ENCODE measurements around the gene HMOX2. TPM values are rescaled to one million over a fixed set of nuclear protein-coding genes. Genes with fewer than 3 reads are reported as not detected.

HMOX2 gene
- total and polyA plus RNA-seq, 2 of the 13 experiments (the other 11 are each of a cell fraction or from before 2014, with no cell fraction given) = 60.3 to 70.4 TPM

DNA sequence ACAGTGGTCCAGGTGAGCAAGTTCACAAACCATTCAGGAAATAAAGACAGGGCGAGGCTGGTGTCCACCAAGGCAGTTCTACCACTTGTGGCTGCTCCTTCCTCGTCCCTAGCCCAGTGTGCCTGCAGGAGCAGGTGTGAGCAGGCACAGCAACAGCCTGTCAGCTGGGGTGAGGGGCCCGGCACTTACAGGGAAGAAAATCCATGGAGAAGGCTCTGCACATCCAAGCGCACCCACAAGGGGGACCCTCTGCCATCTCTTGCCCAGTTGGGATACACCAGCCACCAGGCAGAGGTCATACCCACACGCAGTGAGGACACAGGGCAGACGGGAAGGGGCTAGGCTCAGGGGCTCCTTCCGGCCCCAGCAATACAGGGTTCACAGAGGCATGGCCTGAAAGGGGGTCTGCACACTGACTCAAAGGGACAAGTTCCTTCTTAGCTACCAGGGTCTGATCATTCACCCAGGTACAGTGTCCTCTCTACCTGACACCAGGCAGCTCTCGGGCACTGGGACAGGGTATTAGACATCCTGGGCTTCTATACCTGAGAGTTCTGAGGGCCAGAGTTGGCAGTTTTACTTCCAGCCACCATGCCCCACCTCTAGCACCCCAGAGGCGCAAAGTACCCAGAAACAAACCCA, 35.4 kb downstream of the HMOX2 start (continued):
- TF ChIP-seq ESRRA (CRISPR knock-in tag; IDR thresholded peaks at IDR 0.05; ENCODE audit: low read depth) (no peak), RBM22 (optimal IDR thresholded peaks at IDR 0.05; ENCODE audit: low read length) (peak; percentile 65), POLR2AphosphoS5 (IDR thresholded peaks at IDR 0.05; ENCODE audit: low read depth, low read length) (no peak), HES4 (CRISPR knock-in tag; IDR thresholded peaks at IDR 0.05; ENCODE audit: borderline replicate concordance) (no peak), ZNF879 (CRISPR knock-in tag; IDR thresholded peaks at IDR 0.05) (no peak), SNAI1 (CRISPR knock-in tag; IDR thresholded peaks at IDR 0.05; ENCODE audit: borderline replicate concordance) (no peak), XRCC5 (optimal IDR thresholded peaks at IDR 0.05; ENCODE audit: low read length) (peak; percentile 60), ZFP36L2 (CRISPR knock-in tag; IDR thresholded peaks at IDR 0.05) (no peak), FOXO1 (CRISPR knock-in tag; IDR thresholded peaks at IDR 0.05) (peak; percentile 38; the same call in 1 of the 2 replicates), ELF3 (CRISPR knock-in tag; IDR thresholded peaks at IDR 0.05) (no peak), ZNF276 (CRISPR knock-in tag; IDR thresholded peaks at IDR 0.05; ENCODE audit: low read depth) (no peak), SALL1 (CRISPR knock-in tag; IDR thresholded peaks at IDR 0.05) (peak; percentile 18; the same call in 1 of the 2 replicates), MIER3 (CRISPR knock-in tag; IDR thresholded peaks at IDR 0.05; ENCODE audit: borderline replicate concordance) (no peak), WIZ (CRISPR knock-in tag; IDR thresholded peaks at IDR 0.05) (no peak)
- TF ChIP-seq, protein P1, sequence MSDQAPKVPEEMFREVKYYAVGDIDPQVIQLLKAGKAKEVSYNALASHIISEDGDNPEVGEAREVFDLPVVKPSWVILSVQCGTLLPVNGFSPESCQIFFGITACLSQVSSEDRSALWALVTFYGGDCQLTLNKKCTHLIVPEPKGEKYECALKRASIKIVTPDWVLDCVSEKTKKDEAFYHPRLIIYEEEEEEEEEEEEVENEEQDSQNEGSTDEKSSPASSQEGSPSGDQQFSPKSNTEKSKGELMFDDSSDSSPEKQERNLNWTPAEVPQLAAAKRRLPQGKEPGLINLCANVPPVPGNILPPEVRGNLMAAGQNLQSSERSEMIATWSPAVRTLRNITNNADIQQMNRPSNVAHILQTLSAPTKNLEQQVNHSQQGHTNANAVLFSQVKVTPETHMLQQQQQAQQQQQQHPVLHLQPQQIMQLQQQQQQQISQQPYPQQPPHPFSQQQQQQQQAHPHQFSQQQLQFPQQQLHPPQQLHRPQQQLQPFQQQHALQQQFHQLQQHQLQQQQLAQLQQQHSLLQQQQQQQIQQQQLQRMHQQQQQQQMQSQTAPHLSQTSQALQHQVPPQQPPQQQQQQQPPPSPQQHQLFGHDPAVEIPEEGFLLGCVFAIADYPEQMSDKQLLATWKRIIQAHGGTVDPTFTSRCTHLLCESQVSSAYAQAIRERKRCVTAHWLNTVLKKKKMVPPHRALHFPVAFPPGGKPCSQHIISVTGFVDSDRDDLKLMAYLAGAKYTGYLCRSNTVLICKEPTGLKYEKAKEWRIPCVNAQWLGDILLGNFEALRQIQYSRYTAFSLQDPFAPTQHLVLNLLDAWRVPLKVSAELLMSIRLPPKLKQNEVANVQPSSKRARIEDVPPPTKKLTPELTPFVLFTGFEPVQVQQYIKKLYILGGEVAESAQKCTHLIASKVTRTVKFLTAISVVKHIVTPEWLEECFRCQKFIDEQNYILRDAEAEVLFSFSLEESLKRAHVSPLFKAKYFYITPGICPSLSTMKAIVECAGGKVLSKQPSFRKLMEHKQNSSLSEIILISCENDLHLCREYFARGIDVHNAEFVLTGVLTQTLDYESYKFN (CRISPR knock-in tag; conservative IDR thresholded peaks at IDR 0.05) = no peak
- TF ChIP-seq, protein P2, sequence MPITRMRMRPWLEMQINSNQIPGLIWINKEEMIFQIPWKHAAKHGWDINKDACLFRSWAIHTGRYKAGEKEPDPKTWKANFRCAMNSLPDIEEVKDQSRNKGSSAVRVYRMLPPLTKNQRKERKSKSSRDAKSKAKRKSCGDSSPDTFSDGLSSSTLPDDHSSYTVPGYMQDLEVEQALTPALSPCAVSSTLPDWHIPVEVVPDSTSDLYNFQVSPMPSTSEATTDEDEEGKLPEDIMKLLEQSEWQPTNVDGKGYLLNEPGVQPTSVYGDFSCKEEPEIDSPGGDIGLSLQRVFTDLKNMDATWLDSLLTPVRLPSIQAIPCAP (CRISPR knock-in tag; IDR thresholded peaks at IDR 0.05; ENCODE audit: low read depth) = no peak
- TF ChIP-seq, protein P3, sequence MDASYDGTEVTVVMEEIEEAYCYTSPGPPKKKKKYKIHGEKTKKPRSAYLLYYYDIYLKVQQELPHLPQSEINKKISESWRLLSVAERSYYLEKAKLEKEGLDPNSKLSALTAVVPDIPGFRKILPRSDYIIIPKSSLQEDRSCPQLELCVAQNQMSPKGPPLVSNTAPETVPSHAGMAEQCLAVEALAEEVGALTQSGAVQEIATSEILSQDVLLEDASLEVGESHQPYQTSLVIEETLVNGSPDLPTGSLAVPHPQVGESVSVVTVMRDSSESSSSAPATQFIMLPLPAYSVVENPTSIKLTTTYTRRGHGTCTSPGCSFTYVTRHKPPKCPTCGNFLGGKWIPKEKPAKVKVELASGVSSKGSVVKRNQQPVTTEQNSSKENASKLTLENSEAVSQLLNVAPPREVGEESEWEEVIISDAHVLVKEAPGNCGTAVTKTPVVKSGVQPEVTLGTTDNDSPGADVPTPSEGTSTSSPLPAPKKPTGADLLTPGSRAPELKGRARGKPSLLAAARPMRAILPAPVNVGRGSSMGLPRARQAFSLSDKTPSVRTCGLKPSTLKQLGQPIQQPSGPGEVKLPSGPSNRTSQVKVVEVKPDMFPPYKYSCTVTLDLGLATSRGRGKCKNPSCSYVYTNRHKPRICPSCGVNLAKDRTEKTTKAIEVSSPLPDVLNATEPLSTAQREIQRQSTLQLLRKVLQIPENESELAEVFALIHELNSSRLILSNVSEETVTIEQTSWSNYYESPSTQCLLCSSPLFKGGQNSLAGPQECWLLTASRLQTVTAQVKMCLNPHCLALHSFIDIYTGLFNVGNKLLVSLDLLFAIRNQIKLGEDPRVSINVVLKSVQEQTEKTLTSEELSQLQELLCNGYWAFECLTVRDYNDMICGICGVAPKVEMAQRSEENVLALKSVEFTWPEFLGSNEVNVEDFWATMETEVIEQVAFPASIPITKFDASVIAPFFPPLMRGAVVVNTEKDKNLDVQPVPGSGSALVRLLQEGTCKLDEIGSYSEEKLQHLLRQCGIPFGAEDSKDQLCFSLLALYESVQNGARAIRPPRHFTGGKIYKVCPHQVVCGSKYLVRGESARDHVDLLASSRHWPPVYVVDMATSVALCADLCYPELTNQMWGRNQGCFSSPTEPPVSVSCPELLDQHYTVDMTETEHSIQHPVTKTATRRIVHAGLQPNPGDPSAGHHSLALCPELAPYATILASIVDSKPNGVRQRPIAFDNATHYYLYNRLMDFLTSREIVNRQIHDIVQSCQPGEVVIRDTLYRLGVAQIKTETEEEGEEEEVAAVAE (CRISPR knock-in tag; IDR thresholded peaks at IDR 0.05; ENCODE audit: borderline replicate concordance) = no peak
- TF ChIP-seq, protein P4, sequence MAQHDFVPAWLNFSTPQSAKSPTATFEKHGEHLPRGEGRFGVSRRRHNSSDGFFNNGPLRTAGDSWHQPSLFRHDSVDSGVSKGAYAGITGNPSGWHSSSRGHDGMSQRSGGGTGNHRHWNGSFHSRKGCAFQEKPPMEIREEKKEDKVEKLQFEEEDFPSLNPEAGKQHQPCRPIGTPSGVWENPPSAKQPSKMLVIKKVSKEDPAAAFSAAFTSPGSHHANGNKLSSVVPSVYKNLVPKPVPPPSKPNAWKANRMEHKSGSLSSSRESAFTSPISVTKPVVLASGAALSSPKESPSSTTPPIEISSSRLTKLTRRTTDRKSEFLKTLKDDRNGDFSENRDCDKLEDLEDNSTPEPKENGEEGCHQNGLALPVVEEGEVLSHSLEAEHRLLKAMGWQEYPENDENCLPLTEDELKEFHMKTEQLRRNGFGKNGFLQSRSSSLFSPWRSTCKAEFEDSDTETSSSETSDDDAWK (CRISPR knock-in tag; IDR thresholded peaks at IDR 0.05) = no peak
